Left forelimb (tissue), 1 donor: ENCODE results near the gene SPACA5B.
"Not testable (repeated sequence)": the region's sequence is repeated elsewhere in the genome, so short reads cannot be mapped to it uniquely, and the experiment has no call there.

Source experiments
- DNase-seq: peaks from one replicate; pipeline ENCODE4 v3.0.0-alpha.2; 2018; ENCODE audit warnings: low spot score

Gene SPACA5B

DNA sequence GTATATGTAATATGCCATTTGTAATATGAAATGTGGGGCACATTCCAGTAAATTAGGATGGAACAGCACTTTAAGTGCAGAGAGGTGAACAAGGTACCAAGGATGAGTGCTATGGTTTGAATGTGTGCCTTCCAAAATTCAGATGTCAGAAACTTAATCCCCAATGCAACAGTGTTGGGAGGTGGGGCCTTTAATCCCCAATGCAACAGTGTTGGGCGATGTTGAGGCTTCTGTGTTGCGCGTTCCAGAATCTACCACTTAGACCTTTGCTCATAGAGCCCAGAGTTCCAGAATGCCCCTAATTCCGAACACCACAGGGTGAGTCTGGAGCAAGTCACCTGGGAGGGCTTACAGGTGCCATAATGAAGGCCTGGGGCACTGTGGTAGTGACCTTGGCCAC is at the start of gene SPACA5B:
SPACA5B (plus strand) TSS at position 301 of the 400 bp plus-strand sequence; CDS start at position 363, 62 bp downstream.
- DNase-seq: not testable (repeated sequence)

DNA sequence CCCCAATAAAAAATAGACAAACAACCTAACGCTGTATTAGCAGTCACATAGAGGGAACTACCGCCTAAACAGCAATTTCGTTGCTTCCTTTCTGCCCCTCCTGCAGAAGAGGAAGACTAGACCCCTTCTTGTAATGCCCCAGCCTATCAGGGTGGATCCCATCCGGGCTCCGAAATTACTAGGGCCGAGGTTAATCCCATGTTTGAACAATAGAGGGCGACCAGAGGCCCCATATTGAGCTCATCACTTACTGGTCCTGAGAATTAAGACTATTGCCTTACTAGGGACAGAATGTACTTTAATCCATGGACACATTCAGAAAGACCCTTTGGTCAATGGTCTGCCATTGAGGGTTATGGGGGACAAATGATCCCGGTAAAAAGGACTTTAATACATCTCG is 47.2 kb upstream of the SPACA5B start:
- no peak for DNase-seq

DNA sequence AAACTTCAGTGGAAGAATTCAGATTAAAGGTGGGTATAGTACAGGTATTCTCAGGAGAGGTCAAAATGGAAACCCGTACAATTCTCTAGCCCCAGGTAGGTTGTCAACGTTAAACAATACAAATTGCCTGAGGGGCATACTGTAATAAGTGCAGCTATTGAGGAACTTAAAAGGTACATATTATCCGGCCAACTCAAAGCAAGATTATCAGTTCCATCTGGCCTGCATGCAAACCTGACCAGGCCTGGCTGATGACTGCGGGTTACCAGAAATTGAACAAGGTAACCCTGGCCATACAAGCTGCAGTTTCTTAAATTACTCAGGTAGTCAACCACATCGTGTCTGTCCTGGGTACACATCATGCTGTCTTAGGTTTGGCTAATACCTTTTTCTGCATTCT is 46.7 kb upstream of the SPACA5B start:
- no peak for DNase-seq

DNA sequence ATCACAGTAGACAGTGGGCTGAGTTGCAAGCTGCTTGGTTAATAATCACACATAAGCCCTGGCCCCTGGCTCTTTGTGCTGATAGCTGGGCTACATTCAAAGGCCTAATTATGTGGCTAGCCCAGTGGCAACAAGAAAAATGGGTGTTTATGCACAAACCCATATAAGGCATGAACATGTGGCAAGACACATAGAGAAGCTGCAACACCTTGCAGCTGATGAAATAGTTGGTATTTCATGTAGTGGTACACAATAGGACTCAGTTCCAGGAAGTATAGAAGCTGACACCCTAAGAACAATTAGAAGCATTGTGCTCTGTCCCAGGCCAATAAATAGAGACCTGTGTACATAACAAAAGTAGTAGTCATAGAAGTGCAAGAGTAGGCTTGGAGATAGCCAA is 44.3 kb upstream of the SPACA5B start:
- DNase-seq: no peak

DNA sequence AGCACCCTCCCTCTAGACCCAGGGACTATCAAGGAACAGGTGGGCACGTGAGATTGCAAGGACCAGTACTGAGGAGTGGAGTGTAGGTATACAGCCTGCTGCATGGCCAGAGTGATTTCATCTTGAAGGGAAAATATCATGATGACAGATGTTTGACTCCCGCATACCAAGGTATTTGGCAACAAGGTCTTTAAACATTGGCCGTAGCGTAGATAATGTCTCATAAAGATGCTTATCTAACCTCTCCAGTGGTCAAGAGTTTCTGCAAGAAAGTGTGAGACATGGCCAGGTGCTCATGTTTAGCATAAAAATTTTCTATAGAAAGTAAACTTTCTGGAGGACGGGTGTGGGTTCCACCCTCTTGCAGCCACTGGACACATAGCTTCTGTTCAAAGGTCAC is 40.3 kb upstream of the SPACA5B start:
- DNase-seq: no peak

- not testable (repeated sequence) for DNase-seq
Observed at GRCh38 chrX:48092558-48092957, 37.9 kb upstream of the SPACA5B start.

- DNase-seq: no peak
Observed at GRCh38 chrX:48101443-48101842, 29.0 kb upstream of the SPACA5B start.

GRCh38 chrX:48102874-48103374 is 27.5 kb upstream of the SPACA5B start:
- DNase-seq: no peak

GRCh38 chrX:48107717-48108116 is 22.7 kb upstream of the SPACA5B start:
- DNase-seq: no peak

- not testable (repeated sequence) for DNase-seq
Observed at GRCh38 chrX:48125286-48125685, 5.1 kb upstream of the SPACA5B start.

DNA sequence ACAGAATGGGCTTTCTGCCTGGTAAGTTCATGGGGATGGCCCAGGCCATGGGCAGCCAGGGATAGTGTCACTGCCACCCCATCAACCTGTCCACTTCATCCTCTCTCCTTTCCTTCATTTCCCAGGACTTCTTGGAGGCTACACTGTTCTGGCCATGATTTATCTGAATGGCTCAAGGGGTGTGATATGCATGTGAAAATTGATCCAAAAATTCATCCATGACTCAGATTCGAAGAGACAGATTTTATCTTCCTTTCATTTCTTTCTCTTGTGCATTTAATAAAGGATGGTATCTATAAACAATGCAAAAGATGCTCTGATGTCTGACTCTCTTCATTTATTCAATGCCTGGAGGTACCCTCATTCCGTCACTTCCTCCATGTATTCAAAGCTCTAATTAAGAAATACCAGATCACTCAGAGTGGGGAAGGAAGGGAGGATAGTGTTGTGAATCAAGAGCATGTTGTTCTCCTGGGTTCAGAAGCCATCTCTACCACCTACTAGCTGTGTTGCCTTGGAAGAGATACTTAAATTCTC is 1.9 kb downstream of the SPACA5B start:
- DNase-seq: not testable (repeated sequence)

DNA sequence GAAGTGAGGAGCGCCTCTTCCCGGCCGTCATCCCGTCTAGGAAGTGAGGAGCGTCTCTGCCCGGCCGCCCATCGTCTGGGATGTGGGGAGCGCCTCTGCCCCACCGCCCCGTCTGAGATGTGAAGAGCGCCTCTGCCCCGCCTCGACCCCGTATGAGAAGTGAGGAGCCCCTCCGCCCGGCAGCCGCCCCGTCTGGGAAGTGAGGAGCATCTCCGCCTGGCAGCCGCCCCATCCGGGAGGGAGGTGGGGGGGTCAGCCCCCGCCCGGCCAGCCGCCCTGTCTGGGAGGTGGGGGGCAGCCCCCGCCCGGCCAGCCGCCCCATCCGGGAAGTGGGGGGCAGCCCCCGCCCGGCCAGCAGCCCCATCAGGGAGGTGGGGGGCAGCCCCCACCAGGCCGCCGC is 8.7 kb downstream of the SPACA5B start:
- DNase-seq: not testable (repeated sequence)

- not testable (repeated sequence) for DNase-seq
Observed at GRCh38 chrX:48141810-48142508, 11.5 kb downstream of the SPACA5B start.

DNA sequence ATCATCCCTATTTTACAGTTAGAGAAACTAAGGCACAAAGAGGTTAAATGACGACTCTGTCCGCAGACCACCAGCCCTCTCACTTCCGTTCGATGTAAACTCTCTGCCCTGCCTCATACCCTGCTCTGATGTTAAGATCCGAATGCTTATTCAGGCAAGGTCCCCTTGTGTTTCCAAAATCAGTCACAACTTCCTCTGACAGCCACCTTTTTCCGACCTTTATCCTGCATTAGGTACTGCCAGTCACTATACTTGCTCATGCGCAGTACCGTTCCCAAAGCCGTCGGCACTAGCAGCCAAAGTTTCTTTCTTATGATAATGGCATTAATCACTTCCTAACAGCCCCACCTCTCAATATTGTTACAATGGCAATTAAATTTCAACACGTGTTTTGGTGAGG is 12.3 kb downstream of the SPACA5B start:
- DNase-seq: not testable (repeated sequence)

GRCh38 chrX:48153769-48154168 is 23.3 kb downstream of the SPACA5B start:
- no peak for DNase-seq

- no peak for DNase-seq
Observed at GRCh38 chrX:48154796-48155195, 24.4 kb downstream of the SPACA5B start.

DNA sequence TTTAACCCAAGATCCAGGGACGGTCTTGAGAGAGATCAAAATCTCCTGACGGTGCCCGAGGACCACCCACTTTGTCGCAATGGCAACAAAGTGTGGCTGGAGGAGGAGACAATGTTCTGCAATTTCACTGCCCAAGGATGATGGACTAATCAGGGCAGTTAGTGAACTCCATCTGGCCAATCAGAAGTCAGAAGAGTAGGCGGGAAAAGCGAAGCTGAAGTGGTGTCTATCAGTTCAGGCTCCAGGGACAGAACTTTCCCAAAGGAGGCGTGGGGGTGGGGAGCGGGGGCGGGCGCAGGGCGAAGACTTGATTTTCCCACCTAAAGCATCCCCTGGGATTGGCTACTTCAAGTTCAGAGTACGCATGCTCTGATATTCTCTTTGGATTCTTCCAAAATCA is 25.6 kb downstream of the SPACA5B start:
- DNase-seq: no peak

GRCh38 chrX:48165241-48165640 is 34.8 kb downstream of the SPACA5B start:
- DNase-seq: no peak

DNA sequence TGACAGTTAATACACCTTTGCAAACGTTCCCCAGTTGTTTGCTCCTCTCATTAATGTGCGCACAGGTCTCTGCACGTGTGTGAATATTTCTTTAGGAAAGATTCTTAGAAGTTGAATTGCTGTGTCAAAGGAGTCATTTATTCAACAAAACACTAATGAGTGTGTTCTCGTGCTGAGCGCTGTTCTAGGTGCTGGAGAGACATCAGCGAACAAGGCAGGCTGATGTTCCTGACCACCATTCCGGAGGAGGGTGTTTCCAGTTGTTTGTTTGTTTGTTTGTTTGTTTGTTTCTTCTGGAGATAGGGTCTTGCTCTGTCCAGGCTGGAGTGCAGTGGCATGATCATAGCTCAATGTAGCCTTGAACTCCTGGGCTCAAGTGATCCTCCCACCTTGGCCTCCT is 35.9 kb downstream of the SPACA5B start:
- not testable (repeated sequence) for DNase-seq

DNA sequence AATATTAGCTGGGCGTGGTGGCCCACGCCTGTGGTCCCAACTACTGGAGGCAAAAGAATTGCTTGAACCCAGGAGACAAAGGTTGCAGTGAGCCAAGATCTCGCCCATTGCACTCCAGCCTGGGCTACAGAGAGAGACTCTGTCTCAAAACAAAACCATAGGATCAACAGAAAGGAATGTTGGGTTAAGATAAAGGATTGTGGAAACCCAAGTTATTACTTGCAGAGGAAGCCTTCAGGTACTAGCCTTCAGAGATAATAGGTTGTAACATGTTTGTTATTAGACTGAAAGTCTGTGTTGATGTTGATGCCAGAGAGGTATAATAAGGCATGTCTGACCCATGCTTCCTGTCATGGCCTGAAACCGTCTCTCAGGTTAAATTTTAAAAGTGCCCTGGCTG is 49.3 kb downstream of the SPACA5B start:
- no peak for DNase-seq

GRCh38 chrX:48180811-48181210 is 50.4 kb downstream of the SPACA5B start:
- no peak for DNase-seq

DNA sequence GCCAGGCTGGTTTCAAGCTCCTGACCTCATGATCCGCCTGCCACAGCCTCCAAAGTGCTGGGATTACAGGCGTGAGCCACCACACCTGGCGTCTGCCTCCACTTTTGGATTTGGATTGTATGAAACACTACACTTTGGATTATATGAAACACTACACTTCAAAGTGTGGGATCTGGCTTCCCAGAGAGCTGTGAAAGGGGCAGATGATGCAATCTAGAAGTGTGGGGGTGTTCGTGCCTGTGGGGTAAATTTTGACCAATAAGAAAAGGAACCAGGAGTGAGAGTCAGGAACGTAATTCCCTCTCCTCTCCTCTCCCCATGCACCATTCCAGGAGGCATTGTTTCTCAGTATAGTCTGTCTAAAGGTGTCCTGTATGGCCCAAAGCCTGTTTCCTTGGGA is 51.5 kb downstream of the SPACA5B start:
- DNase-seq: not testable (repeated sequence)
